Breast epithelium (tissue), 3 donors: ENCODE results near the gene NDUFAF5.

Experiments used
- CTCF ChIP-seq, 3 donors: fragments of 450-650 bp; IDR thresholded peaks; one replicate each; pipeline ENCODE4 v1.5.1; 2016 to 2017; ENCODE audit warnings: antibody characterized with exemption in 3 of 3, mild to moderate bottlenecking in 3 of 3, moderate library complexity in 3 of 3
- POLR2A ChIP-seq: fragments of 450-650 bp; IDR thresholded peaks from one replicate; pipeline ENCODE4 v1.6.1; 2016; ENCODE audit warnings: antibody characterized with exemption, mild to moderate bottlenecking, moderate library complexity
- POLR2AphosphoS5 ChIP-seq, 3 donors: sonication (generic); formaldehyde crosslinking; IDR thresholded peaks; one replicate each; pipeline ENCODE4 v1.6.1; 2017; ENCODE audit warnings: antibody characterized with exemption in 3 of 3

DNA sequence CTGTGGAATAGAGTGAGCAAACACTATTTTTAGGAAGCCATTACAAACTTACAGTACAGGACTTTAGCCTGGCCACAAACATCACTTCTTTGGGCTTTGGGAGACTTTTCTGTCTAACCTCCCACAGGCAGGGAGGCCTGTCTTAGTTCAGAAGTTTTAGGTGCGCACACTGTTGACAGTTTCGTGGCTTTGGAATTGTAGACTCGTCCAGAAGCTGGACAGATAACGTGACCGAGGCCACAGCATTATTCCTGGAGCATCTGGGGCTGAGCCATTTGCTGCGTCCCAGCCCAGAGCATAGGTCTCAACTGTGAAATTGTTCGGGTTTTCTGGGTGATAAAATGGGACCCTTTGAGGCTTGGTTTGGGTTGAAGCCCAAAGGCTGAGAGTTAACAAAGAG lies 53.8 kb downstream of the NDUFAF5 start:
- TF ChIP-seq POLR2A (no peak), CTCF (IDR thresholded peaks at IDR 0.05) (no peak), POLR2AphosphoS5 (IDR thresholded peaks at IDR 0.05) (no peak)
